Left ventricle myocardium inferior (tissue), 1 donor: ENCODE results near the gene CORT. TPM values are rescaled to one million over a fixed set of nuclear protein-coding genes. Genes with fewer than 3 reads are reported as not detected.
"Not testable (repeated sequence)": the region's sequence is repeated elsewhere in the genome, so short reads cannot be mapped to it uniquely, and the experiment has no call there.

Experiments
- DNase-seq: peaks from one replicate; pipeline ENCODE4 v3.0.0-alpha.2; 2020
- H3K27ac ChIP-seq: fragments of 200-600 bp; replicated peaks from 2 replicates; pipeline ENCODE4 v1.8.0; 2021
- H3K27me3 ChIP-seq: fragments of 200-600 bp; 2 replicates; pipeline ENCODE4 v1.8.0; 2021; ENCODE audit warnings: low read depth
- H3K36me3 ChIP-seq: fragments of 200-600 bp; 2 replicates; pipeline ENCODE4 v1.8.0; 2021
- H3K4me1 ChIP-seq: fragments of 200-600 bp; 2 replicates; pipeline ENCODE4 v1.8.0; 2021
- H3K4me3 ChIP-seq: fragments of 200-600 bp; 2 replicates; pipeline ENCODE4 v1.8.0; 2021; ENCODE audit warnings: mild to moderate bottlenecking, moderate library complexity
- H3K9me3 ChIP-seq: fragments of 200-600 bp; replicated peaks from 2 replicates; pipeline ENCODE4 v1.8.0; 2021
- CTCF ChIP-seq: fragments of 200-600 bp; IDR thresholded peaks from 2 replicates; pipeline ENCODE4 v1.8.0; 2021; ENCODE audit warnings: antibody characterized with exemption, mild to moderate bottlenecking, borderline replicate concordance
- intact Hi-C: fragments of 100-400 bp; cut with micrococcal nuclease; formaldehyde crosslinking; loops from one replicate; pipeline ENCODE4 v1.11.0; 2022
- total RNA-seq: library from RNA; stranded (reverse); fragmentation: NEBNext Ultra II Directional; extraction: Animal tissue kit (Norgen Biotek cat#: 25700); gene quantifications from one replicate; pipeline ENCODE4 v1.2.1, GENCODE V29; 2021
- donor health status: DM: no; HTN: yes; CAD: no; lungs with severe emphysema.

Gene CORT
- total RNA-seq, 1 donor from 2014 or later = 0.19 TPM

GRCh38 chr1:10419351-10419750 is 30.5 kb upstream of the CORT start:
- Histone ChIP-seq H3K4me1 (no peaks in the 10 kb centered on the region), H3K27ac (no peak overlapping the region), H3K36me3 (peaks cover 67% of the 10 kb centered on the region), H3K27me3 (no peaks in the 10 kb centered on the region), H3K9me3 (no peaks in the 10 kb centered on the region), H3K4me3 (no peak overlapping the region)
- intact Hi-C loops = no loop called here
- no peak for TF ChIP-seq CTCF
- no peak for DNase-seq

- no peaks in the 10 kb centered on the region for H3K4me1 ChIP-seq
- no peaks in the 10 kb centered on the region for H3K27me3 ChIP-seq
- TF ChIP-seq CTCF = no peak
- no peaks in the 10 kb centered on the region for H3K9me3 ChIP-seq
- no peak for DNase-seq
- H3K36me3 ChIP-seq = peaks cover 46% of the 10 kb centered on the region
- no peak overlapping the region for H3K27ac ChIP-seq
- intact Hi-C loops = no loop called here
- no peak overlapping the region for H3K4me3 ChIP-seq
Observed at GRCh38 chr1:10421637-10422036, 28.2 kb upstream of the CORT start.

GRCh38 chr1:10424034-10424433 is 25.8 kb upstream of the CORT start:
- H3K4me3 ChIP-seq = no peak overlapping the region
- H3K27ac ChIP-seq = no peak overlapping the region
- H3K4me1 ChIP-seq = no peaks in the 10 kb centered on the region
- H3K27me3 ChIP-seq = no peaks in the 10 kb centered on the region
- no peaks in the 10 kb centered on the region for H3K9me3 ChIP-seq
- no peak for TF ChIP-seq CTCF
- intact Hi-C loops = no loop called here
- peak; percentile 45 for DNase-seq
- H3K36me3 ChIP-seq = peaks cover 22% of the 10 kb centered on the region

GRCh38 chr1:10424651-10425050 is 25.2 kb upstream of the CORT start:
- Histone ChIP-seq H3K27me3 (no peaks in the 10 kb centered on the region), H3K4me3 (no peak overlapping the region), H3K36me3 (peaks cover 16% of the 10 kb centered on the region), H3K9me3 (no peaks in the 10 kb centered on the region), H3K27ac (no peak overlapping the region), H3K4me1 (peaks cover 2% of the 10 kb centered on the region)
- no peak for TF ChIP-seq CTCF
- intact Hi-C loops = loop anchor here (5.0 kb wide), 1 partner anchor 47 kb away; no protein-coding TSS in a partner anchor
- no peak for DNase-seq

- H3K9me3 ChIP-seq, H3K27me3 ChIP-seq, H3K27ac ChIP-seq, DNase-seq, H3K36me3 ChIP-seq, H3K4me3 ChIP-seq: not testable (repeated sequence)
- intact Hi-C loops = loop anchor here (5.0 kb wide), 1 partner anchor 49 kb away; no protein-coding TSS in a partner anchor
- peaks cover 12% of the 10 kb centered on the region for H3K4me1 ChIP-seq
Observed at GRCh38 chr1:10425826-10426534, 23.9 kb upstream of the CORT start.

GRCh38 chr1:10426535-10426848 is 23.3 kb upstream of the CORT start:
- not testable (repeated sequence) for H3K27ac ChIP-seq, H3K4me3 ChIP-seq, H3K27me3 ChIP-seq, H3K9me3 ChIP-seq, H3K36me3 ChIP-seq, DNase-seq
- peaks cover 17% of the 10 kb centered on the region for H3K4me1 ChIP-seq
- intact Hi-C loops = loop anchor here (5.0 kb wide), 1 partner anchor 49 kb away; no protein-coding TSS in a partner anchor
